ENCODE results near the gene SULT1C2. TPM values are rescaled to one million over a fixed set of nuclear protein-coding genes. Genes with fewer than 3 reads are reported as not detected.

The SULT1C2 gene
- total and polyA plus RNA-seq, 2 of the 13 experiments (the other 11 are each of a cell fraction or from before 2014, with no cell fraction given) = 4.0 to 6.2 TPM

DNA sequence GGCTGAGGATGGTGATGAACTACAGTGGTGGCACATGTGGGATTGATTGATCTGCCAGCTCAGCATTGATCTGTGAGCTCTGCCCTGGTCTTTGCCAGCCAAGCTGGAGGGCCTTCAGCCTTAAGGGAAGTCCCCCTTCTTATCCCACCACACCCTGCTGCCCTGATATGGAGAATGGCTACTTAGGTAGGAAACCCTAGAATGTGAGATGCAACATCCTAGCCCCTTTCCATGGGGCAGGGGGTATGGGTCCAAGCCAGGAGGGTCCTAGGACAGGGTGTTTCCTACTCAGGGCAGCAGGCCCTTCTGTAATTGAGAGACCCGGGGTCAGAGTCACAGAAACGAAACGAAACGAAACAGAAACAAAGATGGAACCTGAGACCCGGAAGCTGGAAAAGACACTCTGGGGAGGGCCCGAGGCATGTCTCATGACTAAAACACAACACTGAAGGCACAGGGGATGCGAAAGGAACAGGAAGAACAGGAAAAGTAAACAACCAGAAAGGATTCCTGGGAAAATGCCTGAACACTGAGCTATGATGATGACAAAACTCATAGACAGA, 16.9 kb upstream of the SULT1C2 start (continued):
- no peak for TF ChIP-seq ZNF639 (CRISPR knock-in tag; conservative IDR thresholded peaks at IDR 0.05)
- no peak for TF ChIP-seq RBFOX2 (IDR thresholded peaks at IDR 0.05; ENCODE audit: low read depth, low read length)
- TF ChIP-seq ZNF10 (CRISPR knock-in tag; IDR thresholded peaks at IDR 0.05; ENCODE audit: borderline replicate concordance, low read depth) = no peak
- no peak for TF ChIP-seq NRL (CRISPR knock-in tag; IDR thresholded peaks at IDR 0.05; ENCODE audit: borderline replicate concordance)
- TF ChIP-seq NR0B2 (CRISPR knock-in tag; IDR thresholded peaks at IDR 0.05) = no peak
- TF ChIP-seq ZNF546 (CRISPR knock-in tag; conservative IDR thresholded peaks at IDR 0.05) = no peak
- TF ChIP-seq, protein P1, sequence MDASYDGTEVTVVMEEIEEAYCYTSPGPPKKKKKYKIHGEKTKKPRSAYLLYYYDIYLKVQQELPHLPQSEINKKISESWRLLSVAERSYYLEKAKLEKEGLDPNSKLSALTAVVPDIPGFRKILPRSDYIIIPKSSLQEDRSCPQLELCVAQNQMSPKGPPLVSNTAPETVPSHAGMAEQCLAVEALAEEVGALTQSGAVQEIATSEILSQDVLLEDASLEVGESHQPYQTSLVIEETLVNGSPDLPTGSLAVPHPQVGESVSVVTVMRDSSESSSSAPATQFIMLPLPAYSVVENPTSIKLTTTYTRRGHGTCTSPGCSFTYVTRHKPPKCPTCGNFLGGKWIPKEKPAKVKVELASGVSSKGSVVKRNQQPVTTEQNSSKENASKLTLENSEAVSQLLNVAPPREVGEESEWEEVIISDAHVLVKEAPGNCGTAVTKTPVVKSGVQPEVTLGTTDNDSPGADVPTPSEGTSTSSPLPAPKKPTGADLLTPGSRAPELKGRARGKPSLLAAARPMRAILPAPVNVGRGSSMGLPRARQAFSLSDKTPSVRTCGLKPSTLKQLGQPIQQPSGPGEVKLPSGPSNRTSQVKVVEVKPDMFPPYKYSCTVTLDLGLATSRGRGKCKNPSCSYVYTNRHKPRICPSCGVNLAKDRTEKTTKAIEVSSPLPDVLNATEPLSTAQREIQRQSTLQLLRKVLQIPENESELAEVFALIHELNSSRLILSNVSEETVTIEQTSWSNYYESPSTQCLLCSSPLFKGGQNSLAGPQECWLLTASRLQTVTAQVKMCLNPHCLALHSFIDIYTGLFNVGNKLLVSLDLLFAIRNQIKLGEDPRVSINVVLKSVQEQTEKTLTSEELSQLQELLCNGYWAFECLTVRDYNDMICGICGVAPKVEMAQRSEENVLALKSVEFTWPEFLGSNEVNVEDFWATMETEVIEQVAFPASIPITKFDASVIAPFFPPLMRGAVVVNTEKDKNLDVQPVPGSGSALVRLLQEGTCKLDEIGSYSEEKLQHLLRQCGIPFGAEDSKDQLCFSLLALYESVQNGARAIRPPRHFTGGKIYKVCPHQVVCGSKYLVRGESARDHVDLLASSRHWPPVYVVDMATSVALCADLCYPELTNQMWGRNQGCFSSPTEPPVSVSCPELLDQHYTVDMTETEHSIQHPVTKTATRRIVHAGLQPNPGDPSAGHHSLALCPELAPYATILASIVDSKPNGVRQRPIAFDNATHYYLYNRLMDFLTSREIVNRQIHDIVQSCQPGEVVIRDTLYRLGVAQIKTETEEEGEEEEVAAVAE (CRISPR knock-in tag; IDR thresholded peaks at IDR 0.05; ENCODE audit: borderline replicate concordance) = no peak
- TF ChIP-seq NR2C2 (CRISPR knock-in tag; IDR thresholded peaks at IDR 0.05; ENCODE audit: borderline replicate concordance) = peak; percentile 47; the same call in 1 of the 2 replicates
- TF ChIP-seq ATRX (CRISPR knock-in tag; IDR thresholded peaks at IDR 0.05; ENCODE audit: borderline replicate concordance) = no peak
- no peak for TF ChIP-seq MZF1 (CRISPR knock-in tag; IDR thresholded peaks at IDR 0.05; ENCODE audit: borderline replicate concordance)
- no peak for TF ChIP-seq GPBP1L1 (CRISPR knock-in tag; IDR thresholded peaks at IDR 0.05)
- TF ChIP-seq POLR2AphosphoS5 (IDR thresholded peaks at IDR 0.05; ENCODE audit: low read depth, low read length) = no peak
- TF ChIP-seq ZNF672 (CRISPR knock-in tag; IDR thresholded peaks at IDR 0.05) = no peak
- no peak for TF ChIP-seq ZKSCAN1 (IDR thresholded peaks at IDR 0.05; ENCODE audit: low read length)
- no peak for TF ChIP-seq RFX3 (CRISPR knock-in tag; IDR thresholded peaks at IDR 0.05)
- no peak for TF ChIP-seq ZNF180 (CRISPR knock-in tag; IDR thresholded peaks at IDR 0.05; ENCODE audit: borderline replicate concordance, low read depth)
- TF ChIP-seq, protein P2, sequence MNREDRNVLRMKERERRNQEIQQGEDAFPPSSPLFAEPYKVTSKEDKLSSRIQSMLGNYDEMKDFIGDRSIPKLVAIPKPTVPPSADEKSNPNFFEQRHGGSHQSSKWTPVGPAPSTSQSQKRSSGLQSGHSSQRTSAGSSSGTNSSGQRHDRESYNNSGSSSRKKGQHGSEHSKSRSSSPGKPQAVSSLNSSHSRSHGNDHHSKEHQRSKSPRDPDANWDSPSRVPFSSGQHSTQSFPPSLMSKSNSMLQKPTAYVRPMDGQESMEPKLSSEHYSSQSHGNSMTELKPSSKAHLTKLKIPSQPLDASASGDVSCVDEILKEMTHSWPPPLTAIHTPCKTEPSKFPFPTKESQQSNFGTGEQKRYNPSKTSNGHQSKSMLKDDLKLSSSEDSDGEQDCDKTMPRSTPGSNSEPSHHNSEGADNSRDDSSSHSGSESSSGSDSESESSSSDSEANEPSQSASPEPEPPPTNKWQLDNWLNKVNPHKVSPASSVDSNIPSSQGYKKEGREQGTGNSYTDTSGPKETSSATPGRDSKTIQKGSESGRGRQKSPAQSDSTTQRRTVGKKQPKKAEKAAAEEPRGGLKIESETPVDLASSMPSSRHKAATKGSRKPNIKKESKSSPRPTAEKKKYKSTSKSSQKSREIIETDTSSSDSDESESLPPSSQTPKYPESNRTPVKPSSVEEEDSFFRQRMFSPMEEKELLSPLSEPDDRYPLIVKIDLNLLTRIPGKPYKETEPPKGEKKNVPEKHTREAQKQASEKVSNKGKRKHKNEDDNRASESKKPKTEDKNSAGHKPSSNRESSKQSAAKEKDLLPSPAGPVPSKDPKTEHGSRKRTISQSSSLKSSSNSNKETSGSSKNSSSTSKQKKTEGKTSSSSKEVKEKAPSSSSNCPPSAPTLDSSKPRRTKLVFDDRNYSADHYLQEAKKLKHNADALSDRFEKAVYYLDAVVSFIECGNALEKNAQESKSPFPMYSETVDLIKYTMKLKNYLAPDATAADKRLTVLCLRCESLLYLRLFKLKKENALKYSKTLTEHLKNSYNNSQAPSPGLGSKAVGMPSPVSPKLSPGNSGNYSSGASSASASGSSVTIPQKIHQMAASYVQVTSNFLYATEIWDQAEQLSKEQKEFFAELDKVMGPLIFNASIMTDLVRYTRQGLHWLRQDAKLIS (CRISPR knock-in tag; IDR thresholded peaks at IDR 0.05) = no peak
- TF ChIP-seq ZNF7 (CRISPR knock-in tag; IDR thresholded peaks at IDR 0.05) = no peak
- TF ChIP-seq ZNF615 (CRISPR knock-in tag; IDR thresholded peaks at IDR 0.05; ENCODE audit: borderline replicate concordance) = no peak
